HepG2 (cell line): ENCODE data around the gene OR1L4.

ENCODE experiments used
- BCL3 ChIP-seq: sonication (generic); formaldehyde crosslinking; IDR thresholded peaks from 2 replicates; pipeline ENCODE4 v1.5.1; 2020; ENCODE audit warnings: mild to moderate bottlenecking, missing genetic modification reagents, moderate library complexity
- CREB1 ChIP-seq, 2 experiments: fragments of 450-650 bp in 1 of 2; IDR thresholded peaks; 2 replicates each; pipeline ENCODE4 v1.6.1; 2016 to 2017; ENCODE audit warnings: control low read depth in 1 of 2, mild to moderate bottlenecking in 1 of 2, missing compliant biosample characterization in 1 of 2, missing genetic modification characterization in 1 of 2
- EED ChIP-seq: sonication (generic); formaldehyde crosslinking; IDR thresholded peaks from 2 replicates; pipeline ENCODE4 v1.5.0; 2020; ENCODE audit warnings: mild to moderate bottlenecking, missing genetic modification reagents
- EZH2 ChIP-seq: conservative IDR thresholded peaks from 2 replicates; pipeline ENCODE4 v1.6.1; 2012; ENCODE audit warnings: mild to moderate bottlenecking, low read depth, low read length, moderate library complexity
- HIVEP1 ChIP-seq: sonication (generic); formaldehyde crosslinking; IDR thresholded peaks from 2 replicates; pipeline ENCODE4 v1.4.0; 2020; ENCODE audit warnings: mild to moderate bottlenecking, missing genetic modification reagents
- MTA3 ChIP-seq: sonication (generic); formaldehyde crosslinking; IDR thresholded peaks from 2 replicates; pipeline ENCODE4 v1.4.0; 2020; ENCODE audit warnings: missing genetic modification reagents
- POLR2A ChIP-seq, 2 experiments: IDR thresholded peaks; 2 replicates each; pipeline ENCODE4 v1.6.1; 2011; ENCODE audit warnings: low read depth in 2 of 2, low read length in 2 of 2, mild to moderate bottlenecking in 1 of 2, moderate library complexity in 1 of 2; ENCODE audit not compliant: insufficient read depth in 1 of 2
- TFDP2 ChIP-seq: sonication (generic); formaldehyde crosslinking; IDR thresholded peaks from 2 replicates; pipeline ENCODE4 v1.4.0; 2020; ENCODE audit warnings: missing genetic modification reagents
- ZNF232 ChIP-seq: sonication (generic); formaldehyde crosslinking; IDR thresholded peaks from 2 replicates; pipeline ENCODE4 v1.4.0; 2020; ENCODE audit warnings: missing genetic modification reagents, borderline replicate concordance
- ZNF24 ChIP-seq: fragments of 450-650 bp; IDR thresholded peaks from 2 replicates; pipeline ENCODE4 v1.6.1; 2017; ENCODE audit warnings: antibody characterized with exemption, mild to moderate bottlenecking
- ZNF629 ChIP-seq: sonication (generic); formaldehyde crosslinking; conservative IDR thresholded peaks from 2 replicates; pipeline ENCODE4 v1.5.0; 2020; ENCODE audit warnings: missing genetic modification reagents
- ZNF781 ChIP-seq: sonication (generic); formaldehyde crosslinking; IDR thresholded peaks from 2 replicates; pipeline ENCODE4 v1.5.1; 2020; ENCODE audit warnings: borderline replicate concordance, mild to moderate bottlenecking, missing genetic modification reagents; ENCODE audit errors: not compliant biosample characterization

- no peak for TF ChIP-seq TFDP2 (CRISPR knock-in tag)
- no peak for TF ChIP-seq BCL3 (CRISPR knock-in tag)
- TF ChIP-seq ZNF24: no peak
- no peak for TF ChIP-seq ZNF781 (CRISPR knock-in tag)
- TF ChIP-seq CREB1 (IDR thresholded peaks at IDR 0.05): no peak
- TF ChIP-seq CREB1 (CRISPR knock-in tag; IDR thresholded peaks at IDR 0.05): no peak
- TF ChIP-seq POLR2A (IDR thresholded peaks at IDR 0.05; ENCODE audit: insufficient read depth in 1 of 2, low read depth in 2 of 2, low read length in 2 of 2): no peak
- no peak for TF ChIP-seq ZNF232
- no peak for TF ChIP-seq EED (CRISPR knock-in tag)
- TF ChIP-seq HIVEP1 (CRISPR knock-in tag): no peak
- no peak for TF ChIP-seq ZNF629
- no peak for TF ChIP-seq MTA3 (CRISPR knock-in tag)
- TF ChIP-seq EZH2: no peak
Observed at GRCh38 chr9:122718038-122718437, 5.8 kb upstream of the OR1L4 start.
